IMR-90 (cell line): ENCODE measurements around the gene ORAI3. TPM values are rescaled to one million over a fixed set of nuclear protein-coding genes. Genes with fewer than 3 reads are reported as not detected.
A peak's percentile ranks its signal among the peaks of the same experiment; 100 is the strongest.

Source experiments
- ATAC-seq: fragments of 200-7000 bp; cut with Tn5 transposase; 2 replicates; pipeline ENCODE4 v1.9.1; 2020; ENCODE audit warnings: low read depth, mild to moderate bottlenecking, moderate library complexity
- BruUV-seq: library from RNA; stranded (reverse); fragments of 400-500 nt; replicated peaks from 2 replicates; lab custom pipeline; 2021; lab: Mats Ljungman, UMichigan
- CTCF ChIA-PET: fragments of 300-600 bp; formaldehyde crosslinking; extraction: SDS; loops from one replicate; lab custom pipeline; 2021; ENCODE audit warnings: antibody characterized with exemption; lab: Yijun Ruan, JAX
- POLR2A ChIA-PET: fragments of 300-600 bp; sonication (Branson Sonifier 250); formaldehyde crosslinking; loops from one replicate; lab custom pipeline; 2022; ENCODE audit warnings: antibody characterized with exemption; ENCODE audit not compliant: unreplicated experiment; lab: Charles Lee
- DNase-seq: peaks from one replicate; pipeline ENCODE4 v3.0.0; 2013
- H2AFZ ChIP-seq: replicated peaks from 2 replicates; pipeline ENCODE3; 2013; ENCODE audit warnings: low read length, mild to moderate bottlenecking; ENCODE audit not compliant: poor library complexity
- H2AK5ac ChIP-seq: 2 replicates; pipeline ENCODE4 v1.6.1; 2013; ENCODE audit warnings: low read depth, low read length, inconsistent platforms
- H2AK9ac ChIP-seq: replicated peaks from 2 replicates; pipeline ENCODE3; 2013; ENCODE audit warnings: mild to moderate bottlenecking, low read depth, low read length, moderate library complexity; ENCODE audit not compliant: poor library complexity
- H2BK120ac ChIP-seq: 2 replicates; pipeline ENCODE4 v1.6.1; 2013; ENCODE audit warnings: low read depth, low read length, inconsistent platforms
- H2BK15ac ChIP-seq: 3 replicates; pipeline ENCODE4 v1.6.1; 2013; ENCODE audit warnings: low read depth, low read length, inconsistent platforms
- H2BK20ac ChIP-seq: 2 replicates; pipeline ENCODE4 v1.6.1; 2013; ENCODE audit warnings: low read depth, mild to moderate bottlenecking, inconsistent platforms, low read length, moderate library complexity
- H2BK5ac ChIP-seq: 2 replicates; pipeline ENCODE4 v1.6.1; 2013; ENCODE audit warnings: mild to moderate bottlenecking, low read depth, low read length, inconsistent platforms; ENCODE audit not compliant: poor library complexity, severe bottlenecking
- H3K14ac ChIP-seq: replicated peaks from 2 replicates; pipeline ENCODE4 v1.6.1; 2013; ENCODE audit warnings: low read depth, low read length, inconsistent platforms
- H3K18ac ChIP-seq: 2 replicates; pipeline ENCODE4 v1.6.1; 2013; ENCODE audit warnings: low read depth, low read length, control low read depth
- H3K23ac ChIP-seq: 2 replicates; pipeline ENCODE4 v1.6.1; 2013; ENCODE audit warnings: low read depth, low read length, inconsistent platforms
- H3K27ac ChIP-seq: 2 replicates; pipeline ENCODE4 v1.5.1; 2013; ENCODE audit warnings: mild to moderate bottlenecking, control low read depth, low read length; ENCODE audit not compliant: insufficient read depth
- H3K27me3 ChIP-seq: 2 replicates; pipeline ENCODE4 v1.6.1; 2013; ENCODE audit warnings: low read length; ENCODE audit not compliant: control insufficient read depth, insufficient read depth
- H3K36me3 ChIP-seq: 2 replicates; pipeline ENCODE4 v1.6.1; 2013; ENCODE audit warnings: low read length, mixed read lengths; ENCODE audit not compliant: control insufficient read depth, insufficient read depth
- H3K4ac ChIP-seq: 2 replicates; pipeline ENCODE4 v1.6.1; 2013; ENCODE audit warnings: low read depth, low read length, inconsistent platforms
- H3K4me1 ChIP-seq: 2 replicates; pipeline ENCODE4 v1.6.1; 2013; ENCODE audit warnings: low read length, mixed read lengths; ENCODE audit not compliant: control insufficient read depth, insufficient read depth
- H3K4me2 ChIP-seq: 2 replicates; pipeline ENCODE4 v1.6.1; 2013; ENCODE audit warnings: low read depth, mild to moderate bottlenecking, control low read depth, low read length, moderate library complexity
- H3K4me3 ChIP-seq: 2 replicates; pipeline ENCODE4 v1.5.1; 2013; ENCODE audit warnings: low read depth, mild to moderate bottlenecking, control low read depth, low read length, moderate library complexity; ENCODE audit not compliant: insufficient read depth
- H3K56ac ChIP-seq: 2 replicates; pipeline ENCODE4 v1.6.1; 2013; ENCODE audit warnings: low read length, inconsistent platforms; ENCODE audit not compliant: insufficient read depth; ENCODE audit errors: extremely low read depth
- H3K79me1 ChIP-seq, 2 experiments: 2 replicates each; pipeline ENCODE4 v1.6.1; 2013; ENCODE audit warnings: low read length in 2 of 2, inconsistent platforms in 1 of 2, low read depth in 1 of 2
- H3K9ac ChIP-seq: 2 replicates; pipeline ENCODE4 v1.6.1; 2013; ENCODE audit warnings: low read depth, low read length, control low read depth
- H3K9me1 ChIP-seq: 2 replicates; pipeline ENCODE4 v1.6.1; 2013; ENCODE audit warnings: low read length, inconsistent platforms; ENCODE audit not compliant: insufficient read depth
- H3K9me3 ChIP-seq: 2 replicates; pipeline ENCODE4 v1.6.1; 2013; ENCODE audit warnings: low read length; ENCODE audit not compliant: control insufficient read depth, insufficient read depth
- H4K20me1 ChIP-seq: 2 replicates; pipeline ENCODE4 v1.6.1; 2013; ENCODE audit warnings: low read length, inconsistent platforms; ENCODE audit not compliant: insufficient read depth
- H4K5ac ChIP-seq: 2 replicates; pipeline ENCODE4 v1.6.1; 2013; ENCODE audit warnings: mild to moderate bottlenecking, low read depth, low read length, control low read depth
- H4K8ac ChIP-seq, 2 experiments: 2 replicates each; pipeline ENCODE4 v1.6.1; 2013; ENCODE audit warnings: low read depth in 2 of 2, low read length in 2 of 2, control low read depth in 1 of 2, inconsistent platforms in 1 of 2
- H4K91ac ChIP-seq: 2 replicates; pipeline ENCODE4 v1.6.1; 2013; ENCODE audit warnings: low read depth, low read length, inconsistent platforms; ENCODE audit not compliant: insufficient read depth
- BHLHE40 ChIP-seq: fragments of 150-350 bp; IDR thresholded peaks from 2 replicates; pipeline ENCODE4 v1.6.1; 2016; ENCODE audit warnings: mild to moderate bottlenecking, low read depth, low read length
- CEBPB ChIP-seq: IDR thresholded peaks from 2 replicates; pipeline ENCODE4 v1.6.1; 2012; ENCODE audit warnings: low read depth, low read length, improper control_type of control experiment
- MAZ ChIP-seq: IDR thresholded peaks from 2 replicates; pipeline ENCODE4 v1.6.1; 2012; ENCODE audit warnings: low read depth, mild to moderate bottlenecking, low read length, improper control_type of control experiment, moderate library complexity, borderline replicate concordance
- MXI1 ChIP-seq: IDR thresholded peaks from 2 replicates; pipeline ENCODE4 v1.6.1; 2012; ENCODE audit warnings: low read depth, mild to moderate bottlenecking, low read length, moderate library complexity, borderline replicate concordance
- POLR2A ChIP-seq: IDR thresholded peaks from 2 replicates; pipeline ENCODE4 v1.6.1; 2012; ENCODE audit warnings: mild to moderate bottlenecking, low read depth, low read length
- SMC3 ChIP-seq: fragments of 150-350 bp; IDR thresholded peaks from 2 replicates; pipeline ENCODE4 v1.6.1; 2016; ENCODE audit warnings: low read depth, mild to moderate bottlenecking, antibody characterized with exemption, low read length, moderate library complexity
- WGBS, 2 experiments: methylation state at CpG; one replicate each; pipeline versions ENCODE4 v1.1.5 to v1.1.7; 2013; ENCODE audit warnings: missing lambda C conversion rate in 2 of 2; ENCODE audit not compliant: insufficient read length in 1 of 2; ENCODE audit errors: extremely low coverage in 2 of 2; 5-methylcytosine and 5-hydroxymethylcytosine counted together
- dilution Hi-C: fragments of 300-500 bp; cut with HindIII; formaldehyde crosslinking; loops from one replicate; pipeline ENCODE4 v1.14.3; 2018; ENCODE audit warnings: low sequenced_read_pairs; ENCODE audit not compliant: unreplicated experiment
- in situ Hi-C: fragments of 300-500 bp; cut with MboI; formaldehyde crosslinking; loops from 3 replicates; pipeline ENCODE4 v1.14.3; 2019; ENCODE audit warnings: low sequenced_read_pairs, inconsistent platforms, mixed read lengths
- intact Hi-C: fragments of 100-400 bp; cut with micrococcal nuclease; formaldehyde crosslinking; loops from 2 replicates; pipeline ENCODE4 v1.10.0; 2022
- polyA plus RNA-seq, 3 experiments: library from polyadenylated mRNA; depleted of rRNA; stranded (reverse); fragments of >200 nt; gene quantifications; 2 replicates each; pipeline ENCODE4 v1.2.3, GENCODE V29; 2012; ENCODE audit warnings: low replicate concordance in 1 of 3
- total RNA-seq: library from RNA; depleted of rRNA; stranded (reverse); fragments of >200 nt; gene quantifications from 2 replicates; pipeline ENCODE4 v1.2.3, GENCODE V29; 2012

ORAI3 gene
- total and polyA plus RNA-seq, 2 of the 4 experiments (the other 2 are of a cell fraction), result 6.8 to 16.9 TPM

DNA sequence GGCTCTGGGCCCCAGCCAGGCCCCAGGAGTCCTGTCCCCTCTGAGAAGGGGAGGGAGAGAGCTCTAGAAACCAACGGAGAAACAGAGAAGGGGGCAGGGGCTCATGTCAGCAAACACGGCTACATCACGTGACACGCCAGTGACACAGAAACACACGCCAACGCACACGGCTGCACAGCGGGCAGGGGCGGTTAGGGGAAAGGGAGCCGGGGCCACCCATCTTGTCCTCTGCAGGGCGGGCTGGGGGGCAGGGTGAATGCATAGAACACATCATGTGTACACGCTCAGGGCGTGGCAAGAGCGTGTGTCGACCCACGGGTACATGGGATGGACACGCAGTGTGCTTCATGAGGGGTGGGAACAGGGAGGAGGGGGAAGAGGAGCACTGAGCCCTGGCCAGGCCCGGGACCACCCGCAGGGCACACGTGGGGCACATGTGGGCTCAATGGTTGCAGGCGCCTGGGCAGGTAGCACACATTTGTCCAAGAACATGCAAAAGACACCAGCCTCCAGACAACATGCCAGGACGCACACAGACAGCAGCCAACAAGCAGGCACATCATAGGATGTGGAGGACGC lies 40.7 kb downstream of the ORAI3 start:
- peaks cover 8% of the 10 kb centered on the region for H3K4me1 ChIP-seq
- H3K56ac ChIP-seq, result no peak overlapping the region
- WGBS, 2 experiments, result 91% methylated on average over 16 of the region's 23 CpGs; no CpG with 5 or more reads in 1 of the 2 experiments
- in situ Hi-C loops (loop anchor here (10.0 to 25.0 kb wide), 4 partner anchors 95 to 875 kb away; partner anchors contain the start of genes PRSS53 and ZNF843), dilution Hi-C loops (no loop called here), intact Hi-C loops (no loop called here)
- no peak overlapping the region for H3K4me3 ChIP-seq
- ATAC-seq (no peak), DNase-seq (no peak)
- ChIA-PET POLR2A (no interaction called here), CTCF (no interaction called here)
- H2BK120ac ChIP-seq, result no peak overlapping the region
- H3K9me3 ChIP-seq, result no peaks in the 10 kb centered on the region
- H4K20me1 ChIP-seq, result no peaks in the 10 kb centered on the region
- no peak overlapping the region for H3K4ac ChIP-seq
- H3K9me1 ChIP-seq, result no peaks in the 10 kb centered on the region; the same call in none of the 2 replicates
- H2AK5ac ChIP-seq, result no peak overlapping the region
- peaks cover 0 to 16% of the 10 kb centered on the region in 2 experiments; a peak in 2 of 4 replicates for H3K79me1 ChIP-seq
- H3K27ac ChIP-seq, result no peak overlapping the region
- H2BK20ac ChIP-seq, result no peak overlapping the region
- no peak overlapping the region for H4K91ac ChIP-seq
- H2BK5ac ChIP-seq, result no peak overlapping the region
- no peak overlapping the region for H3K23ac ChIP-seq
- TF ChIP-seq CEBPB, result no peak
- TF ChIP-seq SMC3, result no peak
- no peak for TF ChIP-seq BHLHE40
- no peak for TF ChIP-seq MXI1
- no peak for TF ChIP-seq MAZ
- no peak for TF ChIP-seq POLR2A
- H2BK15ac ChIP-seq, result no peak overlapping the region
- no peak overlapping the region for H3K9ac ChIP-seq
- H3K36me3 ChIP-seq, result peaks cover 5% of the 10 kb centered on the region; the same call in 1 of the 2 replicates
- no peak overlapping the region for H3K18ac ChIP-seq
- H3K27me3 ChIP-seq, result no peaks in the 10 kb centered on the region
- no peak overlapping the region for H4K5ac ChIP-seq
- H4K8ac ChIP-seq, result no peak overlapping the region
- H2AFZ ChIP-seq, result peak overlapping the region; percentile 32
- H2AK9ac ChIP-seq, result peak overlapping the region; percentile 31
- no peak overlapping the region for H3K4me2 ChIP-seq
- no peak overlapping the region for H3K14ac ChIP-seq
- BruUV-seq, result no TSS peak
